Activated naive CD8-positive, alpha-beta T cell treated with anti-CD3 and anti-CD28 coated beads, Interleukin-2, amount 50 U/mL, for 16 hours (primary cell): ENCODE results near the gene UROS.

Experiments used
- DNase-seq: peaks from one replicate; pipeline ENCODE4 v3.0.0-alpha.2; 2020; ENCODE audit warnings: low read depth, low spot score

The UROS gene

GRCh38 chr10:125788156-125789034, 34.7 kb downstream of the UROS start:
- DNase-seq = no peak

GRCh38 chr10:125785791-125786190, 37.3 kb downstream of the UROS start:
- DNase-seq = no peak

- no peak for DNase-seq
Measured at GRCh38 chr10:125783957-125784356, 39.1 kb downstream of the UROS start.

DNA sequence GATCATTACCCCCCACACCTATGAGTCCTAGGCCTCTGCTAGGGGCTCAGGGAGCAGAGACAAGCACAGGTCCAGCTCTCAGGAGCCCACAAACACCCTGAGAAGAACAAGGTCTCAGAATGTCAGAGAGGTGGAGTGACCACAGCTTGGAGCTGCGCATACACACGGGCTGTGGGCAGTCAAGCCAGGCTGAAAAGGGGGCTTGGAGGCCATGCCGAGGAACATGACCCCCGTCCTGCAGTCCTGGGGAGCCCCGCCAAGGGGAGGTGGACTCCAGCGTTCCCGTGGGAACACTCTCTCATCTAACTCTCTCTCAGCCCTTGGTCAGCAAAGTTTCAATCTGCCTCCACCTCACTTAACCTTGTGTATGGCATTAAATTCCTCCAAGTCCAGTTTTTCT, 39.6 kb downstream of the UROS start:
- no peak for DNase-seq

GRCh38 chr10:125782616-125783015, 40.4 kb downstream of the UROS start:
- DNase-seq = no peak

DNA sequence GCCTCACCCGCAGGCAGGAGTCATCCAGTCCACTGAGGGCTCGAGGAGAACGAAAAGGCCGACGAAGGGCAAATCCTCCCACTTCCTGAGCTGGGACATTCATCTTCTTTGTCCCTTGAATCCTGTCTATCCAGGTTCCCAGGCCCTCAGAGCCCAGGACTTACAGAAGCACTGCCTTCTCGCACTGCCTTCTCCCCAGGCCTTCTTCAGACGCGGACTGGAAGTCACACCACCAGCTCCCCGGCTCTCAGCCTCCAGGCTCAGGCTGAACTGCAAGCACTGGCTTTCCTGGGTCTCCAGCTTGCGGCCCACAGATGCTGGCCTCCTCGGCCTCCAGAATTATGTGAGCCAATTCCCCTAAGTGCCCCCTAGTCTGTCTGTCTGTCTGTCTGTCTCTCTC, 41.0 kb downstream of the UROS start:
- DNase-seq = no peak

DNA sequence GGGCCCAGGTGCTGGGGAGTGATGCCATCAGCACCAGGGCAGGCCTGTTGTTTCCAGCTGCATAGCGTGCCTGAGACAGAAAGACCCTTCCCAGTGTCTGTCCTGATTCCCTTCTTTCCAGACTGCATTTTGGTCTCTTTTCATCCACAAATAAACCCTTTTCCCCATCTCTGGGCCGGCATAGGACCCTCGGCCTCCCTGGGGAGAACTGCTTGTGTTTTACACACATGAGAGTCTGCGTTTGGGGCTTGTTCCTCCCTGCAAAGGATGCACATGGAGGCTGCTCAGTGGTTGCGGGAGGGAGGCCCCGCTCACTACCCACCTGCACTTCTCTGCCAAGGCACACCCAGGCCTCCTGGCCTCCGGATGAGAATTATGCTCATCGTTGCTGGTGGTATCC, 41.7 kb downstream of the UROS start:
- no peak for DNase-seq

GRCh38 chr10:125779403-125780327, 43.4 kb downstream of the UROS start:
- DNase-seq = no peak

- no peak for DNase-seq
Measured at GRCh38 chr10:125778556-125778955, 44.5 kb downstream of the UROS start.

- no peak for DNase-seq
Measured at GRCh38 chr10:125777806-125778205, 45.3 kb downstream of the UROS start.

DNA sequence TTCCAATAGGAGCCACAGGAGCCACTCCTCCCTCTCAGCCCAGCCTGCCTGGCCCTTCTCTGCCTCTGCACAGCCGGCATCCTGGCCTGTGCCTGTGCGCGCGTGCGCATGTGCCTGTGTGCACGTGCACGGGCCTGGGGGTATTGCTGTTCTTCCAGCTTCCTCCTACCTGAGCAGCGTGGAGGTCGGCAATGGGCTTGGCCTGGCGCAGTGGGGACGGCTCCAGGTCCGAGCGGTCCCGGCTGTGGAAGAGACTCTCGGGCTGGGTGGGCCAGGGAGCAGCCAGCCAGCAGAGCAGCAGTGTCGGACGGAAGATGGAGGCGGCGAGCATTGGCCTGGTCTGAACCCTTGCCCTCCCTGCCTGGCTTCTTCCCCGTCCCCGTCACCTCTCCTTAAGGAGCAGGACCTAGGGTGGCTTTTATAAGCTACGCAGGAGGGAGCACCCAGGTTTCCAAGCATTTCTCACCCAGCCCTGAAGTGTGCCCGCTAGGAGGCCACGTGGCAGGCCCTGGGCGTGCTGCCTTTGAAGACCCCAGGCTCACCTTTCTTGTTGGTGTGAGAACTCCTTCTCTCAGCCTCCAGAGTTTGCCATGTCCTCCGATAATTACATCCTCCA, 47.5 kb downstream of the UROS start, which contains the start of gene MMP21:
Gene MMP21, minus strand, starts transcription at position 331 of the 616 bp plus-strand sequence. Its CDS starts 0 bp downstream, at position 331.
- no peak for DNase-seq

DNA sequence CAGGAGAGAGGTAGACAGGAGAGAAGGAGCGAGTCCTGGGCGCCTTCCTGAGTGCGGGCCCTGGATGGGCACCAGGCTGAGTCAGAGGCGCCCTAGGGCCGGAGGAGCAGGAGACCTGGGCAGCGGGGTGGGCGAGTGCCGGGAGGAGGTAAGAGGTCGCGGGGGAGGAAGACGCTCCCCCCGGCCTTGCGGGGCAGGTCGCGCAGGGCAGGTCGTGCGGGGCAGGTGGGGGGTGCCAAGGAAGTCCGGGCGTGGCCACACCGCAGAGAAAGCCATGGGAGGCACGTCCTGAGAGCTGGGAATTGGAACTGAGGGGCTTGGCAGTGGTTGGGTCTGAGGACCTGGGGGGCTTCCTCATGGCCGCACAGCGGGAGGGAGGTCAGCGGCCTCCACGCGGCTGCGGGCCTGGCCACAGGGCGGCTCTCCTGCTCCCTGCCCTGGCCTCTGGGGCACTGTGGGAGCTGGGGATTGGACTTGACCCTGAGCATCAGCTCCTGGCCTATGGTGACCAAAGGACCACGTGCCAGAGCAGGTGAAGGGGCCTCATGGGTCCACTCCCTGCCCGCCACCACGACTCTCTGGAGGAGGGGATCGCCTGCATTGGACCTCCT, 48.4 kb downstream of the UROS start:
- no peak for DNase-seq

DNA sequence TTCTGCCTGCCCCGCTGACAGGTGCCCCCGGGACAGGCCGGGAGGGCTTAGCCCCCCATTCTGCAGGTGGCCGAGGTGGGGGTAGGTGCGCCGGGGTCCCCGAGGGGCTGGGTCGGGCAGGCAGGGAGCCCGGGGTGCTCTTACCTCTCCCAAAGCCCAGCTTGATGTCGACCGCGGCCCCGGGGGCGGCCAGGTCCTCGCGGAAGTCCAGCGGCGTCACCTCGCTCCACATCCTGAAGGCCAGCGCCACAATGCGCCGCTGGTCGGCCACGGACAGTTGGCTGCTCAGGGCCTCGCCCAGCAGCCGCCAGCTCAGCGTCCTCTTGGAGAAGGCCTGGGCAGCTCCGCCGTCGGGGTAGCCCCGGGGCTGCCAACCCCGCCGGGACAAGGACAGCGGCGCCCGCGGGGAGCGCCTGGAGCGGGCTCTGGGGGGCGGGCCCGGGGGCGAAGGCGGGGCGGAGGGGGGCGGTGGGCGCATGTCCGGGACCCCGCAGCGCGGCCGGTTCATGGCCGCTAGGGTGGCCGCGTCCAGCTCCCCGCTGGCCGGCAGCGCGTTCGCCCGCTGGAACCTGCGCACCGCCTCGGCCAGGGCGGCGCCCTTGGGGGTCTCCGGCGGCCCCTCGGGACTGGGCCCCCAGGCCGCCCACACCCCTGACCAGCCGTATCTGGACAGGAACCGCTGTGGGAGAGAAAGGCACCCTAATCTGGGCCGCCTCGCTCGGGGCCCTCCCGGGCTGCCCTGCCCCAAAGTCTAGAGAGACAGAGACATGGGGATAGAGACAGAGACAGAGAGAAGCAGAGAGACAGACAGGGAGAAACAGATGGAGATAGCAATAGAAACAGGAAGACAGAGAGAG, 49.1 kb downstream of the UROS start:
- no peak for DNase-seq

DNA sequence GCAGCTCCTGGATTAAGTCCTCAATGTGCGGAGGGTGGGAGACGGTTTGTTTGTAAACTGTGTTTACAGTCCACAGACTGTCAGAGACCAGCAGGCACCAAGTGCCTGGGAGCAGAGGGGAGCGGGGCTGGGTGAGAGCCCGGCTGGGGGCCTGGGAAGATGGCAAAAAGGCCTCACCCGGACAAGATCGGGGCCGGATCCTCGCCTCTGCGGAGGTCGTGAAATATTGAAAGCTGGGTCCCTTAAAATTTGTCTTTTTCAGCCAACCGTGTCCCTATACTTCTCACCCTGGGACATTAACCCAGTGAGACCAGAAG, 50.2 kb downstream of the UROS start:
- no peak for DNase-seq

DNA sequence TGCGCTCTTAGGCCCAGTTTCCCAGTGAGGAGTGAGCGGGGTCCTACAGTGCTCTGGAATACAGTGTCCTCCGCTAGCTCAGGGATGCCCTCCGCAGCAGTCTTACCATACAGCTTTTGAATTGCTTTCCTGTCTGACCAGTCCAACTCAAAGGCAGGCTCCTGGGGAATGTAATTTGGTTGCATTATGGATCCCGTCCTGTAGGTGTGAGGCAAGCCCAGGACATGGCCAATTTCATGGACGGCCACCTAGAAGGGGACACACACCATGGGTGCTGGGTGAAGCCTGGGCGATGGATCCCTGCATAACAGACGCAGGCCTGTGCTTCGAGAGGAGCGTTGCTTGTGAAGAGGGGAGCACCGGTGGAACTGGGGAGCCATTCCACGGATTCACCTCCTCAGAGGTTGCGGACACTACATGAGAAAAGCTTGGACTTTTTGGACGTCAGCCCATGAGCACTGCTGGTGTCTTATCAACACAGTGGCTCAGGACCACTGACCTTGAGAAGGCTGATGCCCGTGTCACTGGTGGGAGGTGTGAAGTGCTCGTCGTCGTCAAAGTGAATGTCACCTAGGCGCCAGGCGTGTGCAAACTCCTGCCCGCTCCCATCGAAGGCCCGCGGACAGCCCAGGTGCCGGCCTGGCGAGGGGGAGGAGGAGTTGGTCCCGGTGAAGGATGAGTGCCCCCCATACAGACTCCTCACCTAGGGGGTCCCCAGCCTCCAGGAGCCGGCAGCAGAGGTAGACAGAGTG, 50.8 kb downstream of the UROS start:
- no peak for DNase-seq

GRCh38 chr10:125770844-125771243, 52.2 kb downstream of the UROS start:
- DNase-seq = no peak

GRCh38 chr10:125769175-125769574, 53.9 kb downstream of the UROS start:
- DNase-seq = no peak

DNA sequence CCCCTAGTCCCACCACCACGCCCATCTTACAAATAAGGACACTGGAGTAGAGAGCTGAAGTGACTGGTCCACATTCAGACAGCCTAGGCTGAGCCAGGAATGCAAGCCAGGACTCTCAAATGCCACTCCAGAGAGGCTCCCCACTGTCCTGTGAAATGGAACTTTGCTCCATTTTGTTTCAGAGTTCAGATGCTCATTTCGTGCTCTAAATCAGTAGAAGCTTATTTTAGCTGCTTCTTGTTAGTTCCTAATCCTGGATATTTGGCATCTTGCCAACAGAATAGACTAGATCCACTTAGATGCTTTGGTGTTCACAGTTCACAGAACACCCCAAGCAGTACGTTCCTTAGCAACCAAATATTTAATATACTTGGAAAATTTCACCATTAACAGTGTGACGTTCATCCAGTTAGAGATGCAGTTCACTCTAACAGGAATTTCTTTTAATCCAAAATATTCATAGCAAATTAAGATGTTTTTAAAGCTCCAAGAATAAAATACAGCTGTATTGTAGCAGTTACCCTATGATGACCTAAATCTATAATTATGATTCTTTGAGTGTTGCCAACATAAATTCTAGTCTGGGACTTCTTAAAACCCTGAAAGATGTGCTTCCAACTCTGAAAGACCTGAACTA, 54.7 kb downstream of the UROS start:
- DNase-seq = no peak

- DNase-seq = no peak
Measured at GRCh38 chr10:125766511-125766910, 56.5 kb downstream of the UROS start.

- DNase-seq = no peak
Measured at GRCh38 chr10:125765835-125766234, 57.2 kb downstream of the UROS start.
